H1 (cell line): Measurements from ENCODE around the gene LTC4S. TPM values are rescaled to one million over a fixed set of nuclear protein-coding genes. Genes with fewer than 3 reads are reported as not detected.

Experiments used
- CTCF ChIA-PET: fragments of 300-600 bp; sonication (Branson Sonifier 250); formaldehyde crosslinking; loops from one replicate; lab custom pipeline; 2021; ENCODE audit not compliant: partially characterized antibody; lab: Charles Lee
- POLR2A ChIA-PET: fragments of 300-600 bp; sonication (Branson Sonifier 250); formaldehyde crosslinking; loops from one replicate; lab custom pipeline; 2021; ENCODE audit warnings: inconsistent platforms; ENCODE audit not compliant: partially characterized antibody; lab: Charles Lee
- DNase-seq, 2 experiments: peaks; one replicate each; pipeline versions ENCODE4 v3.0.0 to v3.0.0-alpha.2; 2010 to 2022; ENCODE audit warnings: low spot score in 2 of 2, low read depth in 1 of 2, mixed read lengths in 1 of 2
- FAIRE-seq: peaks from 2 replicates; lab custom pipeline; 2011; peaks lifted over from hg19 to GRCh38; lab: Jason Lieb, UNC
- H2AFZ ChIP-seq: 2 replicates; pipeline ENCODE4 v1.8.1; 2012; ENCODE audit warnings: low read length, inconsistent platforms
- H2AK5ac ChIP-seq: 2 replicates; pipeline ENCODE4 v1.6.1; 2013; ENCODE audit warnings: low read depth, low read length
- H2BK120ac ChIP-seq: replicated peaks from 2 replicates; pipeline ENCODE3; 2013; ENCODE audit warnings: low read depth, low read length, inconsistent platforms
- H2BK12ac ChIP-seq: 2 replicates; pipeline ENCODE4 v1.6.1; 2013; ENCODE audit warnings: low read depth, low read length
- H2BK15ac ChIP-seq: 2 replicates; pipeline ENCODE4 v1.6.1; 2013; ENCODE audit warnings: low read length
- H2BK20ac ChIP-seq: 2 replicates; pipeline ENCODE4 v1.6.1; 2013; ENCODE audit warnings: low read length
- H2BK5ac ChIP-seq: 2 replicates; pipeline ENCODE4 v1.6.1; 2013; ENCODE audit warnings: low read depth, low read length
- H3K14ac ChIP-seq: 2 replicates; pipeline ENCODE4 v1.6.1; 2013; ENCODE audit warnings: inconsistent platforms; ENCODE audit not compliant: insufficient read length
- H3K18ac ChIP-seq: 2 replicates; pipeline ENCODE4 v1.6.1; 2013; ENCODE audit warnings: low read length; ENCODE audit errors: extremely low read depth
- H3K23ac ChIP-seq: 2 replicates; pipeline ENCODE4 v1.6.1; 2013; ENCODE audit warnings: inconsistent platforms; ENCODE audit not compliant: insufficient read length
- H3K23me2 ChIP-seq: 2 replicates; pipeline ENCODE4 v1.6.1; 2013; ENCODE audit warnings: low read depth, low read length
- H3K27ac ChIP-seq: 2 replicates; pipeline ENCODE4 v1.6.1; 2011; ENCODE audit warnings: low read depth, low read length, inconsistent platforms
- H3K27me3 ChIP-seq, 4 experiments: replicated peaks in 1 of 4; 1 replicate in 1 of 4; 2 replicates in 3 of 4; pipeline versions ENCODE4 v1.6.1 to v1.8.1; 2011 to 2013; ENCODE audit warnings: low read length in 3 of 4, mild to moderate bottlenecking in 3 of 4, inconsistent platforms in 2 of 4, mixed read lengths in 2 of 4, moderate library complexity in 1 of 4; ENCODE audit not compliant: control insufficient read depth in 3 of 4, insufficient read depth in 3 of 4; ENCODE audit errors: extremely low read depth in 1 of 4
- H3K36me3 ChIP-seq, 4 experiments: 2 replicates each; pipeline versions ENCODE4 v1.6.1 to v1.8.1; 2011 to 2013; ENCODE audit warnings: mild to moderate bottlenecking in 4 of 4, low read length in 3 of 4, moderate library complexity in 2 of 4, control low read depth in 1 of 4, inconsistent platforms in 1 of 4; ENCODE audit not compliant: insufficient read depth in 4 of 4, control insufficient read depth in 2 of 4
- H3K4ac ChIP-seq: replicated peaks from 2 replicates; pipeline ENCODE3; 2013; ENCODE audit warnings: low read length, low read depth, mixed read lengths, inconsistent platforms; ENCODE audit not compliant: insufficient read length
- H3K4me1 ChIP-seq, 4 experiments: replicated peaks in 1 of 4; 1 replicate in 1 of 4; 2 replicates in 3 of 4; pipeline versions ENCODE4 v1.6.1 to v1.8.1; 2011 to 2013; ENCODE audit warnings: low read length in 3 of 4, inconsistent platforms in 2 of 4, mixed read lengths in 1 of 4; ENCODE audit not compliant: insufficient read depth in 4 of 4, control insufficient read depth in 3 of 4
- H3K4me2 ChIP-seq, 2 experiments: 2 replicates each; pipeline versions ENCODE4 v1.6.1 to v1.8.1; 2011 to 2013; ENCODE audit warnings: low read depth in 2 of 2, low read length in 2 of 2, control low read depth in 1 of 2, inconsistent platforms in 1 of 2, mild to moderate bottlenecking in 1 of 2; ENCODE audit not compliant: insufficient read depth in 1 of 2
- H3K4me3 ChIP-seq, 4 experiments: fragments of 200-600, 300-600 bp in 1 of 4; sonication (generic), shearing (Covaris generic), sonication (Bioruptor Twin) in 1 of 4; 2 replicates each; pipeline versions ENCODE4 v1.5.1 to v1.8.1; 2011 to 2016; ENCODE audit warnings: low read length in 4 of 4, low read depth in 3 of 4, control low read depth in 2 of 4, inconsistent platforms in 2 of 4, mild to moderate bottlenecking in 2 of 4, mixed read lengths in 1 of 4, moderate library complexity in 1 of 4; ENCODE audit not compliant: insufficient read depth in 2 of 4; ENCODE audit errors: extremely low read depth in 1 of 4
- H3K56ac ChIP-seq: replicated peaks from 2 replicates; pipeline ENCODE3; 2013; ENCODE audit warnings: low read depth, mild to moderate bottlenecking, mixed read lengths, low read length, inconsistent platforms; ENCODE audit not compliant: insufficient read length
- H3K79me1 ChIP-seq: 2 replicates; pipeline ENCODE4 v1.6.1; 2013; ENCODE audit warnings: low read depth, low read length, control low read depth
- H3K79me2 ChIP-seq, 2 experiments: 2 replicates each; pipeline versions ENCODE4 v1.6.1 to v1.8.1; 2012 to 2013; ENCODE audit warnings: low read length in 2 of 2, mild to moderate bottlenecking in 2 of 2, inconsistent platforms in 1 of 2; ENCODE audit not compliant: insufficient read depth in 2 of 2, control insufficient read depth in 1 of 2
- H3K9ac ChIP-seq, 4 experiments: replicated peaks in 1 of 4; 1 replicate in 1 of 4; 2 replicates in 3 of 4; pipeline versions ENCODE4 v1.6.1 to v1.8.1; 2011 to 2013; ENCODE audit warnings: low read depth in 3 of 4, low read length in 3 of 4, control low read depth in 2 of 4, mild to moderate bottlenecking in 2 of 4, moderate library complexity in 2 of 4, inconsistent platforms in 1 of 4; ENCODE audit errors: extremely low read depth in 1 of 4
- H3K9me3 ChIP-seq, 2 experiments: 2 replicates each; pipeline versions ENCODE4 v1.6.1 to v1.8.1; 2012 to 2013; ENCODE audit warnings: mild to moderate bottlenecking in 2 of 2, moderate library complexity in 2 of 2, control low read depth in 1 of 2, inconsistent platforms in 1 of 2, low read depth in 1 of 2, low read length in 1 of 2, mixed read lengths in 1 of 2; ENCODE audit not compliant: insufficient read depth in 2 of 2
- H4K20me1 ChIP-seq, 2 experiments: replicated peaks in 1 of 2; 2 replicates each; pipeline versions ENCODE3 to v1.8.1; 2011 to 2013; ENCODE audit warnings: inconsistent platforms in 2 of 2, low read length in 2 of 2, mild to moderate bottlenecking in 1 of 2; ENCODE audit not compliant: insufficient read depth in 2 of 2, control insufficient read depth in 1 of 2
- H4K5ac ChIP-seq: 2 replicates; pipeline ENCODE4 v1.6.1; 2013; ENCODE audit warnings: low read length, low read depth, mixed read lengths, inconsistent platforms; ENCODE audit not compliant: insufficient read length
- H4K8ac ChIP-seq: 2 replicates; pipeline ENCODE4 v1.8.0; 2013; ENCODE audit warnings: mild to moderate bottlenecking, moderate library complexity, low read length, inconsistent platforms; ENCODE audit not compliant: insufficient read depth; ENCODE audit errors: extremely low read depth
- H4K91ac ChIP-seq: replicated peaks from 2 replicates; pipeline ENCODE3; 2013; ENCODE audit warnings: low read length, mixed read lengths, inconsistent platforms; ENCODE audit not compliant: insufficient read length
- BRCA1 ChIP-seq: IDR thresholded peaks from 2 replicates; pipeline ENCODE4 v1.6.1; 2012; ENCODE audit warnings: low read depth, low read length, improper control_type of control experiment
- EZH2 ChIP-seq: fragments of 200-600 bp; sonication (generic); IDR thresholded peaks from 2 replicates; pipeline ENCODE4 v1.7.1; 2012; ENCODE audit warnings: low read depth, mild to moderate bottlenecking, moderate library complexity, low read length, inconsistent platforms; ENCODE audit not compliant: severe bottlenecking
- RBBP5 ChIP-seq: IDR thresholded peaks from 2 replicates; pipeline ENCODE4 v1.7.1; 2012; ENCODE audit warnings: low read depth, mild to moderate bottlenecking, inconsistent platforms, low read length, moderate library complexity, borderline replicate concordance
- RFX5 ChIP-seq: IDR thresholded peaks from 2 replicates; pipeline ENCODE4 v1.6.1; 2011; ENCODE audit warnings: low read depth, low read length, improper control_type of control experiment, borderline replicate concordance
- RNF2 ChIP-seq: fragments of 200-900, 300-1000 bp; sonication (generic); IDR thresholded peaks from 2 replicates; pipeline ENCODE4 v1.7.1; 2016; ENCODE audit warnings: borderline replicate concordance, low read depth, mild to moderate bottlenecking, antibody characterized with exemption, low read length; ENCODE audit not compliant: poor library complexity, severe bottlenecking; ENCODE audit errors: missing control alignments
- SP2 ChIP-seq: IDR thresholded peaks from 2 replicates; pipeline ENCODE4 v1.6.1; 2012; ENCODE audit warnings: mild to moderate bottlenecking, low read length, inconsistent platforms
- TAF1 ChIP-seq: IDR thresholded peaks from 2 replicates; pipeline ENCODE4 v1.6.1; 2011; ENCODE audit warnings: mild to moderate bottlenecking, low read depth, low read length
- WGBS, 2 experiments: shearing (Covaris generic) in 1 of 2; methylation state at CpG; one replicate each; pipeline versions ENCODE4 v1.1.6 to v1.1.7; 2013 to 2015; ENCODE audit warnings: low lambda C conversion rate in 2 of 2, mixed read lengths in 2 of 2, inconsistent platforms in 1 of 2, low coverage in 1 of 2, missing lambda C conversion rate in 1 of 2; ENCODE audit not compliant: insufficient replicate concordance in 2 of 2, insufficient coverage in 1 of 2, insufficient read length in 1 of 2; ENCODE audit errors: extremely low coverage in 1 of 2, missing lambda C conversion rate in 1 of 2; 5-methylcytosine and 5-hydroxymethylcytosine counted together
- polyA plus RNA-seq, 7 experiments: library from polyadenylated mRNA; depleted of rRNA in 3 of 7; stranded (reverse) in 5 of 7; unstranded in 2 of 7; fragments of >200 nt in 5 of 7; fragments of 200-250 nt in 2 of 7; gene quantifications; 1 replicate in 5 of 7; 2 replicates in 1 of 7; 4 replicates in 1 of 7; pipeline versions ENCODE4 v1.2.1 to v1.2.3, GENCODE V29; 2011 to 2013; ENCODE audit warnings: missing spikeins in 2 of 7, mixed read lengths in 2 of 7
- total RNA-seq: library from RNA; stranded (reverse); fragmentation: NEBNext Ultra II Directional; extraction: Animal tissue kit (Norgen Biotek cat#: 25700); gene quantifications from 2 replicates; pipeline ENCODE4 v1.2.1, GENCODE V29; 2021

The LTC4S gene
- total and polyA plus RNA-seq, 2 of the 8 experiments (the other 6 are each of a cell fraction or from before 2014, with no cell fraction given): 2.2 to 3.7 TPM

GRCh38 chr5:179781846-179782245, 11.9 kb upstream of the LTC4S start:
- no peak overlapping the region for H2BK15ac ChIP-seq
- H3K79me1 ChIP-seq: no peaks in the 10 kb centered on the region; the same call in 1 of the 2 replicates
- no peaks in the 10 kb centered on the region for H3K23me2 ChIP-seq
- TF ChIP-seq SP2 (no peak), TAF1 (no peak), EZH2 (no peak), RBBP5 (no peak), RFX5 (no peak), RNF2 (no peak), BRCA1 (no peak)
- no peak overlapping the region for H3K4me2 ChIP-seq
- FAIRE-seq: no peak
- H3K4ac ChIP-seq: no peak overlapping the region
- H3K23ac ChIP-seq: no peak overlapping the region
- peaks cover 0 to 9% (median 5%) of the 10 kb centered on the region in 4 experiments; a peak in 3 of 8 replicates for H3K36me3 ChIP-seq
- no peak overlapping the region for H4K91ac ChIP-seq
- ChIA-PET CTCF (interaction anchor here (1.0 to 6.7 kb wide), 4 partner anchors 11 to 20 kb away, joined by 3 to 53 read pairs (median 6); no protein-coding TSS in a partner anchor), POLR2A (interaction anchor here (0.6 to 3.4 kb wide), 7 partner anchors 10 to 1297 kb away, joined by 3 to 15 read pairs (median 4); no protein-coding TSS in a partner anchor)
- H3K4me3 ChIP-seq: no peak overlapping the region
- H2BK12ac ChIP-seq: no peak overlapping the region
- no peak overlapping the region for H2AK5ac ChIP-seq
- 85% methylated on average over 4 of the region's 4 CpGs; no CpG with 5 or more reads in 1 of the 2 experiments for WGBS, 2 experiments
- no peak for DNase-seq
- H4K8ac ChIP-seq: no peak overlapping the region
- H2BK5ac ChIP-seq: no peak overlapping the region
- no peak overlapping the region for H3K56ac ChIP-seq
- no peaks in the 10 kb centered on the region for H3K4me1 ChIP-seq
- peaks cover 0 to 2% of the 10 kb centered on the region in 2 experiments for H4K20me1 ChIP-seq
- no peaks in the 10 kb centered on the region for H3K27me3 ChIP-seq
- no peak overlapping the region for H3K27ac ChIP-seq
- H2BK20ac ChIP-seq: no peak overlapping the region
- no peak overlapping the region for H2AFZ ChIP-seq
- H3K18ac ChIP-seq: no peak overlapping the region
- no peak overlapping the region for H4K5ac ChIP-seq
- H3K9me3 ChIP-seq: no peaks in the 10 kb centered on the region
- no peaks in the 10 kb centered on the region for H3K79me2 ChIP-seq
- no peak overlapping the region for H2BK120ac ChIP-seq
- H3K14ac ChIP-seq: no peak overlapping the region
- H3K9ac ChIP-seq: no peak overlapping the region
